Natural killer cell (primary cell): ENCODE data around the gene NOL4. TPM values are rescaled to one million over a fixed set of nuclear protein-coding genes. Genes with fewer than 3 reads are reported as not detected.
"Not testable (repeated sequence)": the region's sequence is repeated elsewhere in the genome, so short reads cannot be mapped to it uniquely, and the experiment has no call there.

ENCODE experiments used
- ATAC-seq, 3 donors: fragments of 150-1000 bp in 2 of 3; fragments of 200-7000 bp in 1 of 3; cut with Tn5 transposase; 1 replicate in 1 of 3; 2 replicates in 2 of 3; pipeline ENCODE4 v1.10.0; 2021; ENCODE audit warnings: mild to moderate bottlenecking in 2 of 3, moderate library complexity in 2 of 3
- DNase-seq, 2 donors: peaks; one replicate each; pipeline versions ENCODE4 v3.0.0 to v3.0.0-alpha.2; 2013 to 2021; ENCODE audit warnings: mixed read lengths in 1 of 2
- H3K27ac ChIP-seq: one replicate; pipeline ENCODE4 v1.5.1; 2013; ENCODE audit warnings: mild to moderate bottlenecking, low read length
- H3K27me3 ChIP-seq: one replicate; pipeline ENCODE4 v1.6.1; 2013; ENCODE audit warnings: low read length; ENCODE audit not compliant: control insufficient read depth, insufficient read depth
- H3K36me3 ChIP-seq: one replicate; pipeline ENCODE4 v1.6.1; 2013; ENCODE audit warnings: low read length; ENCODE audit not compliant: control insufficient read depth, insufficient read depth
- H3K4me1 ChIP-seq: one replicate; pipeline ENCODE4 v1.6.1; 2013; ENCODE audit warnings: low read length; ENCODE audit not compliant: control insufficient read depth, insufficient read depth
- H3K4me3 ChIP-seq: one replicate; pipeline ENCODE4 v1.5.1; 2013; ENCODE audit warnings: low read length
- H3K9me3 ChIP-seq: one replicate; pipeline ENCODE4 v1.6.1; 2013; ENCODE audit warnings: low read length; ENCODE audit not compliant: control insufficient read depth, insufficient read depth
- H3K27ac Mint-ChIP-seq, 2 donors: one replicate each; pipeline ENCODE4 v1.8.0; 2022; ENCODE audit warnings: mild to moderate bottlenecking in 2 of 2, mixed read lengths in 2 of 2, moderate library complexity in 1 of 2
- H3K27me3 Mint-ChIP-seq, 2 donors: one replicate each; pipeline ENCODE4 v1.8.0; 2022; ENCODE audit warnings: low read depth in 2 of 2, mixed read lengths in 2 of 2
- H3K36me3 Mint-ChIP-seq: one replicate; pipeline ENCODE4 v1.8.0; 2022; ENCODE audit warnings: mixed read lengths
- H3K4me1 Mint-ChIP-seq, 2 donors: one replicate each; pipeline ENCODE4 v1.8.0; 2022; ENCODE audit warnings: mixed read lengths in 2 of 2
- H3K4me3 Mint-ChIP-seq: one replicate; pipeline ENCODE4 v1.8.0; 2022; ENCODE audit warnings: mild to moderate bottlenecking, moderate library complexity, mixed read lengths
- H3K9me3 Mint-ChIP-seq, 2 donors: one replicate each; pipeline ENCODE4 v1.8.0; 2022; ENCODE audit warnings: mixed read lengths in 2 of 2
- CTCF ChIP-seq: fragments of 200-600 bp; IDR thresholded peaks from one replicate; pipeline ENCODE4 v1.8.0; 2022; ENCODE audit warnings: antibody characterized with exemption
- WGBS: methylation state at CpG from one replicate; pipeline ENCODE4 v1.1.7; 2013; ENCODE audit warnings: missing lambda C conversion rate; ENCODE audit not compliant: insufficient coverage; 5-methylcytosine and 5-hydroxymethylcytosine counted together
- intact Hi-C: fragments of 100-400 bp; cut with micrococcal nuclease; formaldehyde crosslinking; loops from one replicate; pipeline ENCODE4 v1.14.2; 2022
- total RNA-seq, 4 donors: library from RNA; stranded (reverse); fragments of 120-200 nt in 1 of 4; gene quantifications; one replicate each; pipeline versions ENCODE4 v1.2.3 to v1.2.4, GENCODE V29; 2013 to 2022

The NOL4 gene
- not detected for total RNA-seq
- total RNA-seq (2013): not detected

GRCh38 chr18:34224423-34225217 is at the start of gene NOL4:
NOL4 (minus strand) TSS chr18:34224913; CDS start chr18:34223253, 1,660 bp downstream.
- Mint-ChIP-seq H3K27me3 (peaks cover 27 to 32% of the 10 kb centered on the region in 2 donors), H3K9me3 (peaks cover 3 to 5% of the 10 kb centered on the region in 2 donors), H3K4me3 (no peak within 1 kb of the TSS), H3K27ac (no peak within 1 kb of the TSS), H3K36me3 (no peaks in the 10 kb centered on the region), H3K4me1 (no peaks in the 10 kb centered on the region)
- TF ChIP-seq CTCF: no peak
- ATAC-seq (no peak), DNase-seq (no peak)
- Histone ChIP-seq H3K27me3 (peaks cover 23% of the 10 kb centered on the region), H3K27ac (no peak within 1 kb of the TSS), H3K36me3 (no peaks in the 10 kb centered on the region), H3K4me1 (no peaks in the 10 kb centered on the region), H3K9me3 (peaks cover 8% of the 10 kb centered on the region), H3K4me3 (no peak within 1 kb of the TSS)
- intact Hi-C loops: no loop called here
- 6% methylated on average over 56 of the region's 56 CpGs for WGBS

DNA sequence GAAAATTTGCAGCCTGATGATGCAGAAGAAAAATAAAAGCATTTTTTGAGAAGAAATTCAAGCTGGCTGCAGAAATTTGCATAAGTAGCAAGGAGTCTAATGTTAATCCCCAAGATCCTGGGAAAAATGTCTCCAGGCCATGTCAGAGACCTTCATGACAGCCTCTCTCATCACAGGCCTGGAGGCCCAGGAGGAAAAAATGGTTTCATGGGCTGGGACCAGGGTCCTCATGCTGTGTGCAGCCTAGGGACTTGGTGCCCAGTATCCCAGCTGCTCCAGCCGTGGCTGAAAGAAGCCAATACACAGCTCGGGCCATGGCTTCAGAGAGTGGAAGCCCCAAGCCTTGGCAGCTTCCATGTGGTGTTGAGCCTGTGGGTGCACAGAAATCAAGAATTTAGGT is 41.3 kb upstream of the NOL4 start:
- H3K36me3 ChIP-seq, H3K27me3 ChIP-seq, H3K36me3 Mint-ChIP-seq, H3K4me1 Mint-ChIP-seq, H3K4me3 Mint-ChIP-seq, H3K9me3 ChIP-seq, ATAC-seq, intact Hi-C loops, H3K27ac Mint-ChIP-seq, H3K4me3 ChIP-seq, H3K27ac ChIP-seq, H3K27me3 Mint-ChIP-seq, H3K4me1 ChIP-seq, DNase-seq: not testable (repeated sequence)
- 74% methylated on average over 2 of the region's 2 CpGs for WGBS
- peaks cover 10 to 20% of the 10 kb centered on the region in 2 donors for H3K9me3 Mint-ChIP-seq

- H3K36me3 ChIP-seq: no peaks in the 10 kb centered on the region
- peaks cover 7 to 14% of the 10 kb centered on the region in 2 donors for H3K9me3 Mint-ChIP-seq
- TF ChIP-seq CTCF: no peak
- H3K9me3 ChIP-seq: peaks cover 6% of the 10 kb centered on the region
- H3K27ac Mint-ChIP-seq: no peak overlapping the region
- H3K4me1 ChIP-seq: no peaks in the 10 kb centered on the region
- no peaks in the 10 kb centered on the region for H3K27me3 ChIP-seq
- H3K4me1 Mint-ChIP-seq: no peaks in the 10 kb centered on the region
- no CpG with 5 or more reads among the region's 3 CpGs for WGBS
- H3K4me3 Mint-ChIP-seq: no peak overlapping the region
- H3K27ac ChIP-seq: no peak overlapping the region
- no peaks in the 10 kb centered on the region for H3K27me3 Mint-ChIP-seq
- DNase-seq (no peak), ATAC-seq (no peak)
- H3K36me3 Mint-ChIP-seq: no peaks in the 10 kb centered on the region
- intact Hi-C loops: no loop called here
- no peak overlapping the region for H3K4me3 ChIP-seq
These were observed 37.4 kb upstream of the NOL4 start for GRCh38 chr18:34261865-34262780.

DNA sequence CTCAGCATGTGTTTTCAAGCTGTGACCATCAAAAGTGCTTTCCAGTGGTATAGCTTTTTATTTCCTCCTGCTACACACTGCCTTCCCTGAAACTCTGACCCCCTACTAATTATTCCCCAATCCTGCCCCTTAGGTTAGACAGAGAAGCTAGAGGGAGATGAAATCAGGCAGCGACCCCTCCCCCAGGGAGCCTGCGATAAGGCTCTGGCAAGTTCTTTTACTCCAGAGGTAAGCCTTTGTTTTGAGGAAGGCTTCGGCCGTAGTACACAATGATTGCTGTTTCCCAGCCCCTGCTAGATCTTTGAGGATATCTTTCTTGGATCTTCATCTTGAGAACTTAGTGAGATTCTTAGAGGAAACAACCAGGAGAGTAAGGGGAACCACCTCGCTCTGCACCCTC is 33.5 kb upstream of the NOL4 start:
- H3K4me3 ChIP-seq: no peak overlapping the region
- H3K27ac ChIP-seq: no peak overlapping the region
- Mint-ChIP-seq H3K27ac (no peak overlapping the region), H3K36me3 (no peaks in the 10 kb centered on the region), H3K4me1 (no peaks in the 10 kb centered on the region), H3K27me3 (no peaks in the 10 kb centered on the region), H3K4me3 (no peak overlapping the region), H3K9me3 (peaks cover 5 to 9% of the 10 kb centered on the region in 2 donors)
- intact Hi-C loops: no loop called here
- no peaks in the 10 kb centered on the region for H3K27me3 ChIP-seq
- 50% methylated on average over 4 of the region's 5 CpGs for WGBS
- H3K9me3 ChIP-seq: no peaks in the 10 kb centered on the region
- DNase-seq: no peak
- no peak for ATAC-seq
- no peaks in the 10 kb centered on the region for H3K4me1 ChIP-seq
- no peak for TF ChIP-seq CTCF
- no peaks in the 10 kb centered on the region for H3K36me3 ChIP-seq
